Measurements from ENCODE around the gene NCLN. TPM values are rescaled to one million over a fixed set of nuclear protein-coding genes. Genes with fewer than 3 reads are reported as not detected.

Gene NCLN
- total RNA-seq, 1 donor from 2014 or later: 34.9 TPM

GRCh38 chr19:3186160-3186688 is 494 bp downstream of the NCLN start:
- H3K27ac ChIP-seq: peak overlapping the region; percentile 86
- peaks cover 0 to 10% of the 10 kb centered on the region in 2 donors for H3K36me3 ChIP-seq
- TF ChIP-seq CTCF (IDR thresholded peaks at IDR 0.05) (no peak), POLR2A (IDR thresholded peaks at IDR 0.05) (no peak), POLR2AphosphoS5 (IDR thresholded peaks at IDR 0.05; ENCODE audit: insufficient read depth in 1 of 2, low read depth in 1 of 2) (no peak)
- H3K27me3 ChIP-seq: no peaks in the 10 kb centered on the region
- no peak for DNase-seq (ENCODE audit: extremely low spot score in 2 of 2)
- peaks cover 37% of the 10 kb centered on the region for H3K4me1 ChIP-seq
- intact Hi-C loops (cut with DNase I): no loop called here
- H3K9me3 ChIP-seq: no peaks in the 10 kb centered on the region
- H3K4me3 ChIP-seq: peak overlapping the region; percentile 76 to 100

- intact Hi-C loops (cut with DNase I): no loop called here
- peak overlapping the region; percentile 76 to 100 for H3K4me3 ChIP-seq
These were observed 1.3 kb downstream of the NCLN start for GRCh38 chr19:3186891-3187661.

DNA sequence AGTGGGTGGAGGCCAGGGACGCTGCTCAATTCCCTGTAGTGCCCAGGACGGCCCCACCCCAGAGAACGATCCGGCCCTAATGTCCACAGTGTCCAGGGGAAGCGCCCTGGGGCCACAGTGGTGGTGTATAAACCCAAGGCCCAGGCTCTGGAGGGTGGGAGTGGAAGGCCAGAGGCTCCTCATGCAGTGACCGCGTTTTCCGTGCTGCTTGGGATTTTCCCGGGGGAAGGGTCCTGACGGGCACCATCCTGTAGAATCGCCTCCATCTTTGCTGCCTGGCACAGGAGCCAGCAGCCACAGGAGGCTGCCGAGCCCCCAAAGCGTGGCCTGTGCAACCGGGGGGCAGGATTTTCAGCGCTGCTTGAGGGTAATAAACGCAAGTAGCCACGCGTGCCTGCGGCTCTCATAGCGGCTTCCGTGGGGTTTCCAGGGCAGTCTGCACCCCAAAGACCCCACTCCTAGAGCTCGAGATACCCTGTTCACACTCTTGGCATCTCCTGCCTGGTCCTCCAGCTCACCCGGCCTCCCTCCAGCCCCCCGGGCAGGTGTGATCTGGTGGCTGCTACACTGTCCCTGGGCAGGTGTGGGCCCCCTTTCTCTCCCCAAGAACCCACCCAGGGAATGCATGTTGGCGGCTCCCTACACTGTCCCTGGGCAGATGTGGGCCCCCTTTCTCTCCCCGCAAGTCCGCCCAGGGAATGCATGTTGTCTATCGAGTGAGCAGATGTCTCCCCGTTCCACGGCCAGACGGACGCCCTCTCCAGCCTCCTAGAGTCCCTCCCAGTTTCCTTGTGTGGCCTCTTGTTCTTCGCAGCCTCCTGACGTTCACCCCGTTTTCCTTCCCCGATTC is 2.2 kb downstream of the NCLN start:
- H3K4me3 ChIP-seq: no peak overlapping the region
- H3K4me1 ChIP-seq: peaks cover 37% of the 10 kb centered on the region
- H3K36me3 ChIP-seq: peaks cover 0 to 10% of the 10 kb centered on the region in 2 donors
- H3K27me3 ChIP-seq: no peaks in the 10 kb centered on the region
- H3K9me3 ChIP-seq: no peaks in the 10 kb centered on the region
- DNase-seq (ENCODE audit: extremely low spot score in 2 of 2): no peak
- H3K27ac ChIP-seq: no peak overlapping the region
- TF ChIP-seq POLR2AphosphoS5 (IDR thresholded peaks at IDR 0.05; ENCODE audit: insufficient read depth in 1 of 2, low read depth in 1 of 2) (no peak), POLR2A (IDR thresholded peaks at IDR 0.05) (no peak), CTCF (IDR thresholded peaks at IDR 0.05) (no peak)
- intact Hi-C loops (cut with DNase I): no loop called here

More at GRCh38 chr19:3186891-3187661, 1.3 kb downstream of the NCLN start:
- H3K27me3 ChIP-seq: no peaks in the 10 kb centered on the region
- peaks cover 0 to 10% of the 10 kb centered on the region in 2 donors for H3K36me3 ChIP-seq
- H3K4me1 ChIP-seq: peaks cover 37% of the 10 kb centered on the region
- no peak overlapping the region for H3K27ac ChIP-seq
- no peak for DNase-seq (ENCODE audit: extremely low spot score in 2 of 2)
- H3K9me3 ChIP-seq: no peaks in the 10 kb centered on the region
- no peak for TF ChIP-seq POLR2A (IDR thresholded peaks at IDR 0.05)
- TF ChIP-seq CTCF (IDR thresholded peaks at IDR 0.05): no peak
- no peak for TF ChIP-seq POLR2AphosphoS5 (IDR thresholded peaks at IDR 0.05; ENCODE audit: insufficient read depth in 1 of 2, low read depth in 1 of 2)

DNA sequence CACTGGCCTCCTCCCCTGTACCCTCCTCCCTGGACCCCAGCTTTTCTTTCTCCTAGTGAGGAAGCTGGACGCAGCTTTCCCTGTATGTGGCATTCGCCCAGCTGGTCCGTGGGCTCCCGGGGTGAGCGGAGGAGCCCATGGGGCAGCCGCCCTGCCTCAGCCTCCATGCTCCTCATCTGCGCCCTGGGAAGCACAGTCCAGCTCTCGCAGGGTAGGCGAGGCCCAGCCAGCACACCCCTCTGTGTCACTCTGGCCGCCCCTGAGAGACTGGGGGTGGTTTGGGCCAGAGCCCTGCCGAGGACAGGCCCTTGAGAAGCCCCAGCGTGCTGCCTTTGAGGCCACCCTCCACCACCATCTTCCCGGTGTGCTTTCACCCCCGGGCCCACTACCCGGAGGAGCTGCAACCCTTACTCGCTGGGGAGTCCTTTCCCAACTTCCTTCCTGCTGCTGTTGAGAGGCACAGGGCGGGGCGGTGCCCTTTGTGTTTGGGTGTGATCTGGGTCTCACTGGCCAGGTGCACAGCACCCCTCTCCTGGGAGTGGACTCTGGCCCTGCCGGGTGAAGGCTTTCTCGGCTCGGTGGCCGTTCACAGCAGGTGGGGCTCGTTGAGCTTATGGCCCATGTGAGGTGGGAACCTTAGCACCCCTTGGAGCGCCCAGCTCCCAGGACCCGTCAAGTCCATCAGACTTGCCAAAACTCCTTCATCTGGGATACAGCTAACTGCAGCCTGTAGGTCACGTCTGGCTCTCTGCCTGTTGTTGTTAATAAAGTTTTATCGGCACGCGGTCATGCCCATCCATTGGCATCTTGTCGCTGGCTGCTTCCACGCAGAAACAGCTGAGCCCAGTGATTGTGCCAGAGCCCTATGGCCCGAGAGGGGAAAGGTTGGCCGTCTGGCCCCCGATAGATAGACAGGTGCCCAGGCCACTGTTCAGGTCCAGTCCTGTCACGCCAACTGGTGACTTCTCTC is 3.2 kb downstream of the NCLN start:
- Histone ChIP-seq H3K9me3 (no peaks in the 10 kb centered on the region), H3K4me3 (no peak overlapping the region), H3K36me3 (peaks cover 0 to 10% of the 10 kb centered on the region in 2 donors), H3K4me1 (peaks cover 37% of the 10 kb centered on the region), H3K27me3 (no peaks in the 10 kb centered on the region), H3K27ac (no peak overlapping the region)
- no peak for DNase-seq (ENCODE audit: extremely low spot score in 2 of 2)
- TF ChIP-seq POLR2AphosphoS5 (IDR thresholded peaks at IDR 0.05; ENCODE audit: insufficient read depth in 1 of 2, low read depth in 1 of 2): no peak
- TF ChIP-seq POLR2A (IDR thresholded peaks at IDR 0.05): no peak
- TF ChIP-seq CTCF (IDR thresholded peaks at IDR 0.05): no peak
- intact Hi-C loops (cut with DNase I): no loop called here

Measured in vagina (tissue), 2 donors.